Sciatic nerve (tissue), 2 donors: Measurements from ENCODE around the gene IL1RAPL1. TPM values are rescaled to one million over a fixed set of nuclear protein-coding genes. Genes with fewer than 3 reads are reported as not detected.

Experiments
- ATAC-seq: fragments of 200-7000 bp; cut with Tn5 transposase; one replicate; pipeline ENCODE4 v1.9.1; 2020; ENCODE audit warnings: mild to moderate bottlenecking, moderate library complexity
- DNase-seq: peaks from one replicate; pipeline ENCODE4 v3.0.0-alpha.2; 2020; ENCODE audit warnings: low spot score
- intact Hi-C: fragments of 100-400 bp; cut with DNase I; formaldehyde crosslinking; loops from one replicate; pipeline ENCODE4 v1.14.2; 2022
- total RNA-seq: library from RNA; stranded (reverse); fragmentation: NEBNext Ultra II Directional; extraction: Animal tissue kit (Norgen Biotek cat#: 25700); gene quantifications from one replicate; pipeline ENCODE4 v1.2.1, GENCODE V29; 2021
- donor health status: DM: no; HTN: no; CAD: no.
- donor health status: DM: no; HTN: no; CAD: no.

IL1RAPL1 gene
- total RNA-seq, 1 donor from 2014 or later = 10.3 TPM

- DNase-seq = no peak
- no peak for ATAC-seq
- intact Hi-C loops = no loop called here
Observed at GRCh38 chrX:28613558-28613957, 26.3 kb downstream of the IL1RAPL1 start.

DNA sequence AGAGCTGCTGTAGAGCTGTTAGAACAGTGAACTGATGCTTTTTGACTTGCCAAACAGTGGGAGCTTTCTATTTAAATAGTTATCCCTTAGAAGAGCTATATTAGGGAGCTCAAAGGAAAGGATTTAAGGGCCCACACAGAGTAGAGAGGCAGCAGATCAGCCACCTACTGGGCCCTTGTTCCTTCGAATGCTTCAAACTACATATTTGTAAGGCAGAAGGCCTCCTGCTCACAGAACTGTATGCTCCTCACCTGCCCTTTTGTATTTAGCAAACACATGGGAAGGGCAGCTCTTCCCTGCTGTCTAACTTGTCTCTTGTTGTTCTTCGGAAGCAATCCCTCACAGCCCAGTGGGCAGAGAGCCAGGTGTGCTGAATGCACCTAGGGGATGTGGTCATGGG, 38.0 kb downstream of the IL1RAPL1 start:
- intact Hi-C loops = no loop called here
- DNase-seq (no peak), ATAC-seq (no peak)

DNA sequence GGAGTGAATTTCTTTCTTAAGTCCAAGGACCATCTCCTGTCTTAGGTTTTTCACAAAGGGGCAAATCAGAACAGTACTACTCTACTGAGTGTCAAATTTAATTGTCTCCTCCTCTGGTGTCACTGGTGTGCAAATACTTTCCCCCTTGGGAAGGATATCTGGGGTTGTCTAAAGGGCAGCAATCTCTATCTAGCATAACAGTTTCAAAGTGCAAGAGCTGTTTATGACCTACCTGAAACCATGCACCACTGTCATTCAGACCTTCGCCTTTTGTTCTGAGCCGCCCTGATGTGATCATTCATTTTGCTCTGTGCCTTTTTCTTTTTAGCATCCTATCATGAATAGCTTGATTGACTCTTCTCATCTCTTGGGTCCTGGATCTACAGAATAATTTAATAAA, 39.3 kb downstream of the IL1RAPL1 start:
- DNase-seq = no peak
- no peak for ATAC-seq
- intact Hi-C loops = no loop called here

DNA sequence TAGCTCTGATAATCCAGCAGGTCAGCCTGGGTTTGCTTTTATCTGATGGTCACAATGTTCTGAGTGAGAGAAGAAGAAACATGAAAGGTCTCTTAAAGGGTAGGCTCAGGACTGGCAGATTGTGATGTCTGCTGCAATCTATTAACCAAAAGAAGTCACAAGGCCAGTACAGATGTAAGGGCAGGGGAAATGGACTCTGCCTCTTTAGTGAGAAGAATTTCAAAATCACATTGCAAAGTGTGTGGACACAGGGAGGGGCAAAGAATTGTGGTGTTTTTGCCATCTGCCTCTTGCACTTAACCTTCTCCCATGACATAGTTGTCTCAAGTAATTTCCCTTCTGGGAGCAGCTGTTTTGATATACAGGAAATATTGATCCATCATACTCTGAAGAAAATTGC, 40.9 kb downstream of the IL1RAPL1 start:
- ATAC-seq (no peak), DNase-seq (no peak)
- intact Hi-C loops = no loop called here

GRCh38 chrX:28638775-28639174, 51.5 kb downstream of the IL1RAPL1 start:
- DNase-seq = no peak
- no peak for ATAC-seq
- intact Hi-C loops = no loop called here

DNA sequence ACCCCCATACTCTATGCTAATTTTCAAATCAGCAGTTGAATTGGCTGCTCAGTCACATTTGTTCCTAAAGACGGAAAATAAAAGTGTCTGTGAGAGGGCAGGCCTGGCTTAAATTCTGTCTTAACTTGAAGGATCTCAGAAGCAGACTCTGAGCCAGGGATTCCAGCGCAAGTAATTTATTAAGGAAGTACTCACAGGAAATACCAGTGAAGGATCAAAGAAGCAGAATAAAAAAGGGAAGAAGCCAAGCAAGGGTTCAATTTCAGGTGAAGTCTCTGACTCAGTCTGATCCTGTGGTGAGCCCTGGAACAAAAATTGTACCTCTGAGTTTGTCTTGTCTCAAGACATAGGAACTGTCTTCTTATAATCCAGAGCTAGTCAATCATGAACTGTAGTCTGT, 52.2 kb downstream of the IL1RAPL1 start:
- intact Hi-C loops = no loop called here
- no peak for DNase-seq
- ATAC-seq = no peak

DNA sequence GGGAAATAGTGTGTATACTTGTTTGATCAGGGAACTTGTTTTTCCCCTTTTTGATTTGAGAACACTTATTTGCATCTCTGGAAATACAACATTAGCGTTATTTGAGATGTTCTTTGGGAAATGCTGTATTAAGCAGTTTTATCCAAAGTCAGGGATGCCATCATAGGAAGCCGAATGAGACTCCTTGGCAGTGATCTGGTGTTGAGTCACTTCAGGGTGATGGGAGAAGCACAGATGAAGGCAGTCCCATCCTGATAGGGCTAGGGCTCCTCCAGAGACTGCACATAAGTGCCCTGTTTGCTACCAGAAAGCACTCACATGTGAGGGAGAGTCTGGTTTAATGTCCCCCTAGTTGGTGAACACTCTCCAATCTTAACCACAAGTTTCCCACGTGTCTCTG, 62.3 kb downstream of the IL1RAPL1 start:
- ATAC-seq = no peak
- no peak for DNase-seq
- intact Hi-C loops = no loop called here

DNA sequence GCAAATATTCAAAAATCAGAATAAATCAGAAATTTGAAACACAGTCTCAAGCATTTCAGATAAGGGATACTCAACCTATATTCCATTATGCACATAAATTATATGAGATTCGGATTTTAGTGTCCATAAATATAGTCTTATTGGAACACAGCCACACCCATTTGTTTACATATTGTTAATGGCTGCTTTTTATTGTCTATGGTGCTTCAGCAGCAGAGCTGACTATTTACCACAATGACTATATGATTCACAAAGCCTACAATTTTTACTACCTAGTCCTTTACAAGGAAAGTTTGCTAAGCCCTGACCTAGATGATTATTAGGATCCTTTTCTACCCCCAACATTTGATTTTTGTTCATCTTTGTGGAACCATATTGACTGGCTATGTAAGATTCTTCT, 63.9 kb downstream of the IL1RAPL1 start:
- DNase-seq (no peak), ATAC-seq (no peak)
- intact Hi-C loops = no loop called here

DNA sequence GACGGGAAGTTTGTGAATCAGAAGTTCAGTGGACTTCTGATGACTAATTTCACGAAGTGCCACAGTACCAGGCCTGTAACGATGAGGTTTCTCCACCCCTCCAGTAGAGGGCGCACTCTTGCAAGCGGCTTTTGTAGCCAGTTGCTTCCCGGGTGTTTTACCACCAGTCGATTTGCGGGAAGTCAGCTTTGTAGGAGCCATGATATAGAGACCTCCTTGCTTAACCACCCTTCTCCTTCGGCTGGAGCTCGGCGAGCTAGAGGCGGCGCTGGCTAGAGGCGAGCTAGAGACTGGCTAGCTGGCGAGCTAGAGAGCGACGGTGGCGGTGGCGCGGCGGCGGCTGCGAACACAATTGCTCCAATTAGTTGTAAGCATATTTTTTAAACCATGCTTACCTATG, 72.0 kb downstream of the IL1RAPL1 start:
- intact Hi-C loops = no loop called here
- ATAC-seq = no peak
- no peak for DNase-seq

DNA sequence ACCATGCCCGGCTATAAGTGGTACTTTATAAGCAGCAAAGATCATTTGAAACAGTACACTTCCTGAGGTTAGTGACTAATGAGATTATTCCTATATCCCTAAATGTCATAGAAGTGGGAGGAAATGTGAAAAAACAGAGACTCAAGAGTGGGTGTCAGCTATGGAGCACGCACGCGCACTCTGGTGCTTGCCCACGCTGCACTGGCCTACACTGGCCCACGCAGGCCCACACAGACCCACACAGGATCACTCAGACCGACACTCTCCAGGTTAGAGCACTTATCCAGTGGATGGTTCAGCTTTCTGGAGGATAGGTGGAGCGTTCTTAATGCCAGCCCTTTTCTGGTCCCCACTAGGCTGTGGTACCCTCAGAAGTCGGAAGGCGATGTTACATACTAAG, 78.5 kb downstream of the IL1RAPL1 start:
- DNase-seq (no peak), ATAC-seq (no peak)
- intact Hi-C loops = no loop called here

DNA sequence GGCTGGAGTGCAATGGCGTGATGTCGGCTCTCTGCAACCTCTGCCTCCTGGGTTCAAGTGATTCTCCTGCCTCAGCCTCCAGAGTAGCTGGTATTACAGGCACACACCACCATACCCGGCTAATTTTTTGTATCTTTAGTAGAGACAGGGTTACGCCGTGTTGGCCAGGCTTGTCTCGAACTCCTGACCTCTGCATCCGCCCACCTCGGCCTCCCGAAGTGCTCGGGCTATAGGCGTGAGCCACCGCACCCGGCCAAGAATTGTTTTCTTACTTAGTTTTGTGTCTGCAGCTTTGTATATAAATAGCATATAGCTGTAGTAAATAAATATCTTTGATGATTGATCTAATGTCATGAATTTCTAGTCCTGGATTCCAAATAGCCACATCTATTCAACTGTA, 81.1 kb downstream of the IL1RAPL1 start:
- ATAC-seq (no peak), DNase-seq (no peak)
- intact Hi-C loops = no loop called here

DNA sequence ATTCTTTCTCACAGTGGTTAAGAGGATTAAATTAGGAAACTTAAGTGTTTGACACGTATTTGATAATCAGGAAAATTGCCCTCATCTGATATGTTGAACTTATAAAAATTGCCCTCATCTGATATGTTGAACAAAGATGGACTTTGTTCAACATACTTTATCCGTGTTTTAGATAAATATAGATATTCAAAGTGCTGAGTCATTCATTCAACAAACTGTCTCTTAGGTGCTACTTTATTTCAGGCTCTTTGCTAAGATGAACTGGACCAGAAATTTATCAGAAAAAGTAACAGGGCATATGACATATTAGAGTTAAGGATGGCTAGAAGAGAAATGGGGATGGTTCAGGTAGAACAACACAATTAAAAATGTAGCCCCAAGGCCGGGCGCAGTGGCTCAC, 81.7 kb downstream of the IL1RAPL1 start:
- intact Hi-C loops = no loop called here
- DNase-seq = no peak
- no peak for ATAC-seq

- DNase-seq (no peak), ATAC-seq (no peak)
- intact Hi-C loops = no loop called here
Observed at GRCh38 chrX:28670074-28670473, 82.8 kb downstream of the IL1RAPL1 start.

DNA sequence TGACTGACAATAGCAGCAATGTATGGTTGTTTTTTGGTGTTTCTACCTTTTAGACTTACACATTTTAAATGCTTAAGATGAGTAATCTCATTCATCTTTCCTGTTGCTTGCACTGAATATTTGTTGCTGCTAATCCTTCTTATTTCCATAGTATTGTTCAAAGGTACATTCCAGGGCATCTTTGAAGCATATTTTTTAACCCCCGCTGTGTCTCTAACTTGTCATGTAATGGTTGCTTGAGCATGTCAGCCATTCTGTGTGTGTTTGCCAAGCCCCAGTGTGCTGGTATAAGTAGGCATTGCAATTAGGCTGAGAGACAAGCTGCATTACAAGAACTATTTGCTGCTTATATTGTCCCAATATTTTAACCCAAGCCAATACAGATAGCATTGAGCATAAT, 87.9 kb downstream of the IL1RAPL1 start:
- no peak for DNase-seq
- ATAC-seq = no peak
- intact Hi-C loops = no loop called here

DNA sequence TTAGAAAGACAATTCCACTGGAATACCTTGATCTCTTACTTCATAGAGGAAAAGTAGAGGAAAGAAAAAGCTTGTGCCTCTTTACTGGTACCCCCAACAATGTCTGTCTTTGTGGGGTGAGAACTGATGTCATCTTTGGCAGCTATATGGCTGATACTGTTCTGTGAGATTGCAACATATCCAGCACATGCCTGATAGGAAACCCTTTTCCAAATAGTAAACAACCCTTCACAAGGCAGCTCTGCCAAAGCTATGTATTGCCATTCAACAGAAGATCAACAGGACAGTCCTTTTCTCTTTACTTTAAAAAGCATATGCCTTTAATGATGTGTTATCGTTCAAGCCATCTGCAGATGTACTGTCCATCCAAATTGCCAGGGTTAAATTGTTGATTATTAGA, 105.9 kb downstream of the IL1RAPL1 start:
- intact Hi-C loops = no loop called here
- DNase-seq (no peak), ATAC-seq (peak; percentile 22)

- ATAC-seq (no peak), DNase-seq (no peak)
- intact Hi-C loops = no loop called here
Observed at GRCh38 chrX:28697732-28698131, 110.5 kb downstream of the IL1RAPL1 start.

DNA sequence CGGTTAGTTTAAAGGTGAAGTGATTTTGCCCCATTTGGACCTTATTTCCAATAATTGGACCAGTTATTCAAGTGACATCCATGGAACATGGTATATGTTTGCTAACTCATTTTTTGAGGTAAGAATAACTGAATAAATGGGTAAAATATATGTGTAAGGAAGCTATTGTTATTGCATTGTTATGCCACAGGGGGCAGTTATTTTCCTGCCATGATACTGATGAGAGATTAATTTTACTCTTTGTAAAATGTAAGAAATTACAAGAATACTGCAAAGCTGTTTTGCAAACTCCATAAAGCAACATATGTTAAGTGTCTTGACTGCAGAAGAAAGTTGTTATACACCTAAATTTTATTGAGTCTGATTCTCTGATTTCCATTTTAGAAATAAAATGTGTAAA, 114.0 kb downstream of the IL1RAPL1 start:
- no peak for ATAC-seq
- no peak for DNase-seq
- intact Hi-C loops = no loop called here

DNA sequence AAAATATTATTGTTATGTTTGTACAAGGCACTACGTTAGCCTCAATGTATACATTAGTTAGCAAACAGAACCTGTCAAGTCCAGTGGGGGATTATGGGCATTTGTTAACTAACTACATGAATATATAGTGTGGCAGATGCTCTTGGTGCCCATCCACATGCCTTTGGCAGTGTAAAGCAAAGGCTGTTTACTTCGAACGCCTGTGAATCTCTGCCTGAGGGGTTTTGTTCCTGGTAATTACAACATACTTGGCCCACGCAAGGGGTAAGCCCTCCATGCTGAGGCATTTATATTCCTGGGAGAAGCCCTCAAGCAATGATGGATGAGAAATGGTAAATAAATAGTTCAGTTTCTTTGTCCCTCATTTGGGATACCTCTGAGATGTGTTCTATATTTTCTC, 119.7 kb downstream of the IL1RAPL1 start:
- ATAC-seq (no peak), DNase-seq (no peak)
- intact Hi-C loops = no loop called here

GRCh38 chrX:28709421-28709820, 122.2 kb downstream of the IL1RAPL1 start:
- ATAC-seq (no peak), DNase-seq (no peak)
- intact Hi-C loops = no loop called here

- DNase-seq (no peak), ATAC-seq (no peak)
- intact Hi-C loops = no loop called here
Observed at GRCh38 chrX:28717864-28718263, 130.6 kb downstream of the IL1RAPL1 start.

- no peak for DNase-seq
- intact Hi-C loops = no loop called here
- no peak for ATAC-seq
Observed at GRCh38 chrX:28718450-28718849, 131.2 kb downstream of the IL1RAPL1 start.

DNA sequence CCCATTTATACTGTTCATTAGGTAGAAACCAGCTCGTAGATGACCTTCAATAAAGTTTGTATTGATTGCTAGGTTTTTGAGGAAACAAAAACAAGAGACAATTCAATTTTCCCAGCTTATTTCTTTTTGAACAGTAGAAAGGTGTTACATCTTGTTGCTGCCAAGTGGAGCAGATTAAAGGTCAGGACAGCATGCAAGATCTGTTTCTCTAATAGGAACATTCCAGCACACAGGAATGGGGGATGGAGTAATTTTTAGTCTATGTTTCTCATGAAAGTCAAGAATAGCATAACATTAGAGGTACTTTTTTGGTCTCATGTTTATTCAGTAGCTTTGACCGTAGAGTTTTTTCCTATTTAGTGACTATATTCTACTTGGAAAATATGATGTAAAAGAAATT, 132.4 kb downstream of the IL1RAPL1 start:
- DNase-seq = no peak
- no peak for ATAC-seq
- intact Hi-C loops = no loop called here
